HG02970 (cell line): Measurements from ENCODE around the gene AGBL1.
"Not testable (repeated sequence)": the region's sequence is repeated elsewhere in the genome, so short reads cannot be mapped to it uniquely, and the experiment has no call there.

Source experiments
- ATAC-seq: cut with Tn5 transposase; IDR thresholded peaks from one replicate; pipeline ENCODE4 v1.9.1; 2021; ENCODE audit warnings: mild to moderate bottlenecking, moderate library complexity, moderate number of reproducible peaks; ENCODE audit not compliant: unreplicated experiment, low FRiP score

The AGBL1 gene

DNA sequence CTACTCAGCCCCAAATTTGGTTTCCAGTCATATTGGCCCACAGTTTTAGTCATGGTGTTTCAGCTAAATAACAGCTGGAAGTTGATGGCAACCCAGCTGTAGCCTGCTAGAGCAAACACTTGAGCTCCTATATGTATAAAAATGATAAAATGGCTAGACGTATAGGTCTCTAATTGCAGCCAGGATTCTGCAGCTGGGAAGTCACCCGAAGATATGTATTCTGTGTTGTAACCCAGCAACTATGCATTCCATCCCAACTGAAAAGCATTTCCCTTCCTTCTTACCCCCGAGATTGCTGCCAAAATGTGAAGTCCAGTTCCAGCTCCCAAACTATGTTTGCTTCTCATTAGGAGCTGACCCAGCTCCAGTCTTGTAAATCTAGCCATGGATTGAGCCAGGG, 408.4 kb downstream of the AGBL1 start:
- ATAC-seq = no peak

DNA sequence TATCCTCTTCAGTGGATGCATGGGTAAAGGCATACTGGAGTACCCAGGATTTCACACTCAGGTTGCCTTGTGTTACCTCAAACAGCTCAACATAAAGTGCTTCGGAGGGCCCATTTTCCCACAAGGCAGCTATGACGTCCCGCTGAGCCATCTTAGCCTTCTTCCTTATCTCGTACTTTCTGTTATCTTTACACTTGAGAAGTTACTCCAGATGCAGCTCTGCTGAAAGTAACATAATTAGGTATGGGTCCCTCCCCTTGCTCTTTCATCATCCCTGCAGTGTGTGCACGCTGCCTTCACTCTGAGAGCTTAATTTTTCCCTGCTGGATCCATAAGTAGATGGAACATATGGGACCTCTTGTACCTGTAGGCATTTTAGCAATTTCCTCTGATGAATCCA, 410.3 kb downstream of the AGBL1 start:
- no peak for ATAC-seq

DNA sequence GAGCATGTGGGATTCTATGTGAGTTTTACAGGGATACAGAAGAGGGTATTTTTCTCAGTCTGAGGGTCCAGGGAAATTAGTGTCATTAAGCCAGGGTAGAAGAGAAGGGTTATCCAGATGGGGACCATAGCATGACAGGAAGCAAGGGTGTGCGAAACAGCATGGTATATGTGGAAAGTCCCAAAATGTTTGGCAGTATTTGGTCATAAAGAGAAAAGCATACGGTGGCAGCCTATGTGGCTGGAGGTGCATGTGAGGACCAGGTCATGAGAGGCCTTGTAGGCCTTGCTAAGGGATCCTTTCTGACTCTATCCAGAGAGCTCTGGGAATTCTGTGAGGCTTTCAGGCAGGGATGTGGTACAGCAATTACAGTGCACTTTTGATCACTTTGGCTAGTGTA, 411.4 kb downstream of the AGBL1 start:
- ATAC-seq = no peak

DNA sequence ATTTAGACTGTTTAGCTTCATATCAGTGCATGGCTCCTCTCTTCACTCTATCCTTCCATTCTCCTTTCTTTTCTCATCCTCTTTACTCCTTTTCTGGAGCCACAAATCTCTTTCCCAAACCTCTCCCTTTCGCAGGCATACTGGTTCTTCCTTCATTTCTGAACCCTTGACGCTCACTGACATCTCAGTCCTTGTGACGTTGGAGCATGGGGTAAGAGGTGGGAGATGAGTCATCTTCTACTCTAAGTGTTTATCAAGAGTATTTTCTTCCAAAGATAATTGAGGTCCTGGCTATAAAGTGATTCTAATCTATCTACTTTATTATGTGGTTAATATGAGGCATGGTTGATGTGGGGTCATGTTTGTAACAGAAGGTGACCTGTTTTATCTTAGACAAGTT, 414.2 kb downstream of the AGBL1 start:
- ATAC-seq = no peak

DNA sequence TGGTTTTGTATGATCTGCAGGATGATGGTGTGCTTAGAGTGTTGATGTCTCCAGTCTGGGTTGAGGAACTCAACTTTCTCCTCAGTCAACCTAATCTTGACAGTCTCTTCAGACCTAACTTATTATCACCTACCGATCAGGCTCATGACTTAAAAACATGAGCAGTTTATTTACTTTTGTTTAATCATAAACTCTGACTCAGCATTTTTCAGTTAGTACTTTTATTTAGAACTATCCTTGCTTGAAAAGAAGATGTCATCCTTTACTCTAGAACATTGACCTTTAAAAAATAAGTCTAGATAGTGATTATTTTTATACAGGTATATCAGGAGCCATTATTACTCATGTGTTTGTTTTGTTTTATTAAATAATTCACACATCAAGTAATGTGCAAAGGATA, 414.8 kb downstream of the AGBL1 start:
- no peak for ATAC-seq

DNA sequence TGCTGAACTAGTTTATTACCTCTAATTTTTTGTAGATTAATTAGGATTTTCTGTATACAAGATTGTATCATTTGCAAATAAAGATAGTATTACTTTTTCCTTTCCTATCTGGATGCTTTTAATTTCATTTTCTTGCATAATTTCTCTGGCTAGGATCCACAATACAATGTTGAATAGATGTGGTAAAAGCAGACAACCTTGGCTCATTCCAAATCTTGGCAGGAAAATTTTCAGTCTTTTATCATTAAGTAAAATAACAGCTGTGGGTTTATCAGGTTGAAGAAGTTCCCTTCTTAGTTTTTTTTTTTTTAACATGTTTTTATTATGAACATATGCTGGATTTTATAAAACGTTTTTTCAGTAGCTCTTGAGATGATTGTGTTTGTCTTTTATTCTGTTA, 422.6 kb downstream of the AGBL1 start:
- ATAC-seq = no peak

DNA sequence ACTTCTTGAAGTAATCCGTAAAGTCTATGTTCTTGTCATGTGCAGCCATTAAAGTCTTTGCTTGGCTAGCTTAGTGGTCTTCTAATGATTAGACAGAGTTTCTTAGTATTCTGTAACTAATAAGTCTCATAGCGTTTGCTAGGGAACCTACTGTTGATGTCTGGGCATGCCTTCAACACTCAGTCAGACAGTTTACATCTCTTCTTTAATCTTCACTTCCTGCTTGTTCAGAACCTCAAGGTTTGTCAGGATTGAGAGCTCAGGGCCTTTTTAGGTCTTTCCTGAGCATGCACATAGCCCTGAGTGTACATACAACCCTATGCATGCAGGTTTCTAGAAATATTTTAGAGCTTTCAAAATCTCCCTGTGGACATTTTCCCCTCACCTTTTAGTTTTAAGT, 426.3 kb downstream of the AGBL1 start:
- no peak for ATAC-seq

DNA sequence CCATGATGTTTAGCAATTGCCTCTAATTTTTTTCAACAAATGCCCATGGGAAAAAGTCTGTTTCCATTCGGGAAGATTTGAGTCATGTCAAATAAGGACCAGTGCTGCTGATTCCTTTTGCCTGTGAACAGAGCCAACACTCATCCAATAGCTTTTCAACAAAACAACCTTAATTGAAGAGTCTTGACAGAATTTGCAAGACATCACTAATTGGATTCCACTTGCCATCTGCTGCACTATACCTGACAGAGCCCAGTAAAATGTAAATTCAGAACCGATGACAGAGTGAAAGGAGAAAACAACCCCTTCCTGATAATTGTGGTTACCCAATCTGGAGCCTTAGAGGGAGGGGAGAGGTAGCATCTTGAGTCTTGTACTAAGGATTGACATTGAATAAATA, 426.7 kb downstream of the AGBL1 start:
- no peak for ATAC-seq

DNA sequence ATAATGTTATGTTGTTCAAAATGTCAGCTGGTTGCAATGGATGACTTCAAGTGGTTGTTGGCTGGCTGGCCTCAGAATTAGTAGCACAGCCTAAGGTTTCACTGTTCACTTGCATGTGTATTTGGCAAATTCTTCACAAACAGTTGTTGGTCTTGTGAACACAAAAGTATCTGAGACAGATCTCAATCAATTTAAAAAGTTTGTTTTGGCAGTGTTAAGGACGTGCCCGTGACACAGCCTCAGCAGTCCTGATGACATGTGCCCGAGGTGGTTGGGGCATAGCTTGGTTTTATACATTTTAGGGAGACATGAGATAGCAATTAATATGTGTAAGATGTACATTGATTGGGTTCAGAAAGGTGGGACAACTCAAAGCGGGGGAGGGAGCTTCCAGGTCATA, 436.0 kb downstream of the AGBL1 start:
- ATAC-seq = no peak

DNA sequence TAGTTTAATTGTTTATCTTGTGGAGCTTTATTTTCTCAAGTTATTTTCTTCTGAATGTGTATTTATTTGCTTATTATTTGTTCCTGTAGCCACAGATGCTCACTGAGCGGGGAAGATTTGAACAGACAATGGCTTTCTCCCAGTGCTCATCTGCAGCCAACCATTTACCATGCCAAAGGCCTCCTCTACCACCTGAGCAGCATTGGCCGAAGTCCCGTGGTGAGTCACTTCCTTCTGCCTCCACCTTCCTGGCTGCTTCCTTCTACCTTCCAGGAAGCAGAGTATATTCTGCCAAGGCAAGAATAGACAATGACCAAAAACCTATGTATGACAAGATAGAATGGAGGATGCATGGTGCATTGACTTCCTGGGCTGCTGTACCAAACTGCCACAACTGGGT, 443.1 kb downstream of the AGBL1 start:
- no peak for ATAC-seq

DNA sequence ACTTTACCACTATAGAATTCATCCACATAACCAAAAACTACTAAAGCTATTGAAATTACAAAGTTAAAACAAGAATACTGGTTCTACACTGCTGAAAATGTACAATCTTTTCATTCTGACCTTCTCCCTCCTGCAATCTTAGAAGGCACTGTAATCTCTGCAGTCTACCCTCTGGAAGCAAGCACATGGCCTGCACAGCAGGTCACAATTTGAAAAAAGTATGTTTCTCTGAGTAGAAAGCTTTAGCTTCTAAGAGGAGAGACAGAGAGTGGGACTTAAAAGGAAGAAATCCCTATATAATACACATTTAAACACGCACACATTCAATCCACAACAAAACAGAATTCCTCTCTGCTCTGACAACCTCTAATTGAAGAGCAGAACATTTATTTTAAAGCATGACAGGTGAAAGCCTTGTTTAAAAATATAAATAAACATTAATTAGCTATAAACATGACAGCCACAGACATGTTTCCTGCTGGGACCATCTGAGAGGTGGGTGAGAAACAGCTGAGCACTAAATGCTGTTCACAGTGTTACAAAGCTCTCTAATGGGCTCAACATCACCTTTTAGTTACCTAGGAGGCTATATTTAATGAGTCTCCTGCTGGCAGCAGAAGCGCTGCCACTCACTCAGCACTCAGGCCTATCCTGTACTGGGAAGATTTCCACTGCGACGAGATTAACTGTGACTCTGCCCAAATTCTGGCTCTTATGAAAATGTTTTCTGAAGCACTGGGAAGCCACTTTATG, 447.4 kb downstream of the AGBL1 start:
- ATAC-seq = no peak

DNA sequence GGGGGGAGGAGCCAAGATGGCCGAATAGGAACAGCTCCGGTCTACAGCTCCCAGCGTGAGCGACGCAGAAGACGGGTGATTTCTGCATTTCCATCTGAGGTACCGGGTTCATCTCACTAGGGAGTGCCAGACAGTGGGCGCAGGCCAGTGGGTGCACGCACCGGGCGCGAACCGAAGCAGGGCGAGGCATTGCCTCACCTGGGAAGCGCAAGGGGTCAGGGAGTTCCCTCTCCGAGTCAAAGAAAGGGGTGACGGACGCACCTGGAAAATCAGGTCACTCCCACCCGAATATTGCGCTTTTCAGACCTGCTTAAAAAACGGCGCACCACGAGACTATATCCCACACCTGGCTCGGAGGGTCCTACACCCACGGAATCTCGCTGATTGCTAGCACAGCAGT, 448.4 kb downstream of the AGBL1 start:
- not testable (repeated sequence) for ATAC-seq

DNA sequence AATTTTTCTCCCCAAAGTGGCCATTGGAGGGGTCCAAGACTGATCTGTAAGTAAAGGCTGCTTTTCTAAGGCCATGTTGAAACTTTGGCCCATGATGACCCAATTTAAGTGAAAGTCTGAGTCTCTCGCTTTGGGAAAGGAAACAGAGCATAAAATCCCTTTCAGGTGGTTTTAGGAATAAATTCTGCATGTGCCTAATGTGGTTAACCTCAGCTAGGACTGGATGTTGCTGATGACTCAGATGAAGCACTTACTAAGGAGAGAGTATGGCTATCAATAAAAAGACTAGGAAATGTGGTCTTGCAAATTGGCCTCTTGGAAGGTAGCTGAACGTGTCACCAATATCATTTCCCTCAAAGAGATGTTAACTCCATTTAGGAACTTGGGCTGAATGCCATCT, 458.5 kb downstream of the AGBL1 start:
- no peak for ATAC-seq

DNA sequence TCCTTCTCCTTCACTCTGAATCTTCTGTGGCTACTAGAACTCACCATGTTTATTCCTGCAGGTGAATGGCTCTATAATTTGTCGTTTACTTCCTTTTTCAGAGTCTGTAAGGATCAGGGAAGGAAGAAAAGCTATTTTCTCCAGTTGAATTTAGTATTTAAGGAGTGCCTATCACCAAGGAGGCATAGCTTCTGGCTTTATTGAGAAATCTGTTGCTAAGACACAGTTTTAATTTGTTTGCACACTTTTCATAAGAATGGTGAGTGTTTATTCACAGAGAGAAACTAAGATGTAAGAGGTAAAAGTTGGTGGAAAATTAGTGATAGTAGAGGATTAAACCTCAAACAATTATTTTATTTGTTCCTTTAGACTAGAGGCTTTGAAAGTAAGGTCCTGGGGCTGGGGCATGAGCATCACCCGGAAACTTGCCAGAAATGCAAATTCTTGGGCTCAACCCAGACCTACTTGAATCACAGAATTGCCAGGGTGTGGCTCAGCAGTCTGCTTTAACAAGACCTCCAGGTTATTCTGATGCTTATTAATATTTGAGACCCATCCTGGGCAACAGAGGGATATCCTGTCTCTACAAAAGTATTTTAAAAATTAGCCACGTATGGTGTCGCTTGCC, 461.3 kb downstream of the AGBL1 start:
- ATAC-seq = no peak

DNA sequence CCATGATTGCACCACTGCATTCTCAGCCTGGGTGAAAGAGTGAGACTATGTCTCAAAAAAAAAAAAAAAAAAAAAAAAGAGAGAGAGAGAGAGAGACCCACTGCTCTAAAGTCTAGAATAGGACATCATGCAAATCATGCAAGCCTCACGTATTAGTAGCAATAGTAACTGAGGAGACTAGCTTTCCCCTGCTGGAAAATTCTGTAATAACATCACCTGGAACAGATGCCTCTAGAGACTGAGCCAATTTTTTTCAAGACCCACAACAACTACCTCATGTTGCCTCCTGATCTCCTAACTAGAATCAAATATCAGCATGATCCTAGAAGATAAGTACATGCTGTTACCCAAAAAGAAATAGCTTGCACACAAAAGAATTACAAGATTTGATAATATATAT, 461.9 kb downstream of the AGBL1 start:
- ATAC-seq = no peak

DNA sequence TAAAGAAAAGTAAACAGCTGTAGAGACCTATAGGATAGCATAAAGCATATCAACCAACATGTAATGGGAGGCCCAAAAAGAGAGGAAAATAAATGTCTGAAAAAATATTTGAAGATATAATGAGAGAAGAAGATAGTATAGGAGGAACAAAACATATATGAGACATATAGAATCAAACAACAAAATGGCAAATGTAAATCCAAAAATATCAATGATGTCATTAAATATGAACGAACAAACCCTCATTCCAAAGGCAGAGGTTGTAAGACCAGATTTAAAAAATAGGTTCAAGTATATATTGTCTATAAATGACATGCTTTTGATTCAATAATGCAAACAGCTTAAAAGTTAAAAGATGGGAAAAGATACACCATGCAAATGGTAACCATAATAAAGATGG, 470.4 kb downstream of the AGBL1 start:
- no peak for ATAC-seq

DNA sequence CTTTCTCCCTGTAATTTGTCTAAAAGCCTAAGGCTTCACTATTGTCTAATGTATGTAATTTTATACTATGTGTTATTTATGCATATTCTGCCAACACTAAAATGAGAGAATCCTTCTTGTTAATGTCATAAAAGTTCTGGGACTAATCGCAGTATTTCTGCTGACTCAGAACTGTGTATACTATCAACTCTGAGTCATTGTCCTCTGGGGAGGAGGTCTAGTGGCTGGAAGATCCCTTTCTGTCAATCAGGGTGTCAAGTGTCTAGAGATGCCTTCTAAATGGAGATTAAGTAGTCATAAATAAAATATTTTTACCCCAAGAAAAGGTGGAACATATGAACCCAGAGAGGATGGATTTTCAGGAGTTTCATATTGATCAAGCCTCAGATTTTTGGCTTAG, 473.4 kb downstream of the AGBL1 start:
- ATAC-seq = no peak

DNA sequence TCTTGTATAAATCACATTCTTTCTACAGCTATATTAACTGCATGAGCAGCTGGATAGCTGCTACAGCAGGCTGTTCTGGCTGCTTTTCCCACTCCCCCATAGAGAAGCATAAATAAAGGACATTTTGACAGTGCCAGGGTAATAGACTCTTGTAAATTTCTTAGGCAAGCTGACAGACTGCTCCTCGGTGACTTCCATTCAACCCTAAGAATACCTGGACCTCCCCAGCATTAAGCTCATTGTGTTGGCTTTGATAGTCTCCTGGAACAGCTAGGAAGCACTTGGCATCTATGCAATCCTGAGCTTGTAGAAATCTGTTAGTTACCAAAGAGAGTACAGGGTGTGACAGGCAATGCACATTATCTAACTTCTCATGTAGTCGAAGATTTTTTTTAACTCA, 475.4 kb downstream of the AGBL1 start:
- no peak for ATAC-seq

DNA sequence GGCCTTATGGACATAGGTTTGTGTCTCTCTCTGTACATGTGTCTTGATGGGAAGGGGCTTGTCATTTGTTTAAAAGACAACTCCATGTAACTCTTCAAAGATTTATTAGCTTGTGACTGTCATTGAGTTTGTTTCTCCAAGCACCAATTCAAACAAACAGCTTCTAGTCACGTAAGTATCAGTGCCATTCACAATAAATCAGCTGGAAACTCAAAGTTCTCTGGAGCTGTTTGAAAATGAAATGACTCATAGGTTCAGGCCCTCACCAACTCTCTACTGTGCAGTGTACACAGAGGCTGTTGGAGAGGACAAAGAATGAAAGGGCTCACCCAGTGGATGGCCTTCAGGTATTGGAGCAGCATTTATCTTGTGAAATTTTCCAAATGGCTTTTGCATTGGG, 476.3 kb downstream of the AGBL1 start:
- no peak for ATAC-seq

DNA sequence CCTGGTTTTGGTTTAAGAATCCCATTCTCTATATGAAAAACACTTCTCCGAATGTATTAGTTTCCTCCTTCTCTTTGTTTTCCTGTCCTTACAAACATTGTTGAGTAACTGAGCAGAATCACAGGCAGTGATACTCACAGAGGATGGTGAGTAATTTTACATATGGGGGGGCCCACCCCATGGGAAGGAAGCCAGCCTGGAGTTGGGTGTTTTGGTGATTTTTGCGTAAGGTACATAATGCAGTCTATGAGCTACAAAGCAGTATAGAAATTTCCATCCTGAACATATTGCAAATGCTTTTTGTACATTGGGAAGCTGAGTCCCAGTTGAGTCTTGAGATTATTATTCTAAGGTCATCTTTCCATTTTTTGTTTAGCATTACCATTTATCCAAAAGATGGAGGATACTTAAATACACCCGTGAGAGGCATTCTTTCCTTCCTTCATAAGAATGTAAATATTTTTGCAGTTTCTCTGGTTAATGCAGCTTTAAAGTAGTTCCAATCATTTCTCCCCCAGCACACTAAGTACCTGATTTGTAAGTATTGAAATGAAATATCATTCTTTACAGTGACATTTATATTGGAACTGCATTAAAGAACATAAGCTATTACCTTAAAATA, 476.8 kb downstream of the AGBL1 start:
- ATAC-seq = no peak

DNA sequence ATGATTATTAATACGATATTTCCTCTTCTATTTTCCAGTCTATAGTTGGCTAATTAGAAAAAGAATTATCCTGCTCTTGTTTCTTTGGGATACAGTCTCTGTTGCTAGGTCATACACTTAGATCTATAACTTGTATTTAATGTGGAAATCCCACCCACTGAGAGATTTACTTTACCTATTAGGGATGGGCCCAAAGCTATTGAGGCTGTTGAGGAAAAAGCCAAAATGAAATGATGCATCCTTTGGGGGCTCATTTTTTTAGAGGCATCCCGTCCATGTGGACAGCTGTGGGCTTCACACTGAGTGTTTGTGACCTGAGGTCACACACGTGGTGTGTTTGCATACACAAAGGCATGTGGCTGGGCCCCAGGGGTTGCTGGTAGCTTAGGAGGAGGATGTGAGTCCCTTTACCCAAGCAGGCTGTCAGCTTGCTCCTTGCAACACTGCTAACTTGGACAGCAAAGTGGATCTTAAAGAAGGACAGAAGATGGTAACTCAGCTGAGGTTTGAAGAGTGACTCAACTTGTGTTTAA, 477.4 kb downstream of the AGBL1 start:
- ATAC-seq = no peak

DNA sequence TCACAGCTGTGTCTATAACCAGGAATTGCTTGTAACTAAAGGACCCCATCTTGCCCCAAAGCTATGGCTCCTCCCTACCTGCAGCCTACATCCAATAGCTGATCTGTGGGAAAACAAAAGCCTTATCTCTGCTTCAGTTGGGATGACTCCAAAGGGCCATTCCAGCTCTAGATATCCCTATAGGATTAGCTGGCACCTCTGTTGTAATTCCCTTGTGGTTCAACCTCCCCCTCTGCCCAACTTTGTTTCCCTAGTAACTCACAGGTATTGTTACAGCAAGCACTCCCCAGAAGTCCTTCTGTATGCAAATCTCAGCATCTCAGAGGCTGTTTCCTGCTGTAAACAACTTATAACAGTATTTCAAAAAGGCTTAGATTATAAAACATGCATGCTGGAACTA, 478.6 kb downstream of the AGBL1 start:
- ATAC-seq = no peak
